Glomerular visceral epithelial cell (primary cell): ENCODE results near the gene KLHDC4.
"Not testable (repeated sequence)": the region's sequence is repeated elsewhere in the genome, so short reads cannot be mapped to it uniquely, and the experiment has no call there.

Experiments
- DNase-seq: peaks from one replicate; pipeline ENCODE4 v3.0.0-alpha.2; 2016; ENCODE audit errors: extremely low spot score

KLHDC4 gene

DNA sequence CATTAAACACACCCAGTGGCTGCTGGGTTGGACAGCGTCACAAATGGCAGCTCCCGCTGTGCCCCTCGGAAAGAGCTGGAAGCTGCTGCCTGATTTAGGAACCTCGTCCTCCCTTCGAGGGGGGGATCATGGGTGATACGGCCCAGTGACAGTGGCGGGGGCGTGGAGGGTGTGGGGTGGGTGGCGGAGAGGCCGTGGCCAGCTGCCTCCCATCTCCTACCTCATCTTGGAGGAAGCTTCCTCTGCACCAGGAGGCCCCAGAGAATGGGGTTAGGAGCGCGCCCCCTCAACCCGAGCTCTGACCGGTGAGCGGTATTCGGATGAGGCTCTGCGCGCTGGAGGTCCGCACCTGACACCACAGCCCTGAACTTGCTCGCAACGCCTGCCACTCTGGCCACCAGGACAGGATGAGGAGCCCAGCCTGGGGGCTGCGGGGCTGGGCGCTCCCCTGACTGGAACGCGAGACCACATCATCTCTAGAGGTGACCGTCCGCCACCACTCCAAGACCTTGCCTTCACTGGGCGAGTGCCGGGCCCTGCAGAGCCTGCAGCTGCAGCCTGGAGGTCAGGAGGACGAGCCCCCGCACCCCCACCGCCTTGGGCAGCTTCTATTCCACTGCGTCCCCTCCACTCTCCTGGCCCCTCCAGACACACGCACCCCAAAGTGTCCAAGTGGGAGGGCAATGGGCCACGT is 80.9 kb downstream of the KLHDC4 start:
- DNase-seq, result no peak

DNA sequence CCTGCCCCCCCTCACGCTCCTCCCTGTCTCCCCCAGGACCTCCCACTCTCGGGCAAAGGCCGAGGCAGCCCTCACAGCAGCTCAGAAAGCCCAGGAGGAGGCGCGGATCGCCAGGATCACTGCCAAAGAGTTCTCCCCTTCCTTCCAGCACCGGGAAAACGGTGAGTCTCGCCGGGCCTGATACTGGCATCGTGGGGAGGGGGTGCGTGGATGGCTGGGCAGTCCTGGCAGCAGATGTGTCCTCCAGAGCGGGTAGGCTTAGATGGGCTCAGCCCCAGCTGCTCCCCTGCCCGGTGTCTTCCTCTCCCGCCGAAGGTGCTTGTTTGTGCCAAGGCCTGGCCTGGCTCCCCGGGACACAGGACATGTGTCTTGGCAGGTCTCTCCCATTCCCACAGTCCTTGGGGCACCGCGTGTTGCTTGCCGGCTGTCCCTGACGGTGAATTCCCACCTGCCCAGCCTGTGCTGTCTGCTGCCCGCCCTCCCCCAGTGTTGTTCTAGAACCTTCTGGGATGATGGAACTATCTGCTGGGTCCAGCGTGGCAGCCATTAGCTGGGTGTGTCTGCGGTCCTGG is 81.6 kb downstream of the KLHDC4 start:
- no peak for DNase-seq

DNA sequence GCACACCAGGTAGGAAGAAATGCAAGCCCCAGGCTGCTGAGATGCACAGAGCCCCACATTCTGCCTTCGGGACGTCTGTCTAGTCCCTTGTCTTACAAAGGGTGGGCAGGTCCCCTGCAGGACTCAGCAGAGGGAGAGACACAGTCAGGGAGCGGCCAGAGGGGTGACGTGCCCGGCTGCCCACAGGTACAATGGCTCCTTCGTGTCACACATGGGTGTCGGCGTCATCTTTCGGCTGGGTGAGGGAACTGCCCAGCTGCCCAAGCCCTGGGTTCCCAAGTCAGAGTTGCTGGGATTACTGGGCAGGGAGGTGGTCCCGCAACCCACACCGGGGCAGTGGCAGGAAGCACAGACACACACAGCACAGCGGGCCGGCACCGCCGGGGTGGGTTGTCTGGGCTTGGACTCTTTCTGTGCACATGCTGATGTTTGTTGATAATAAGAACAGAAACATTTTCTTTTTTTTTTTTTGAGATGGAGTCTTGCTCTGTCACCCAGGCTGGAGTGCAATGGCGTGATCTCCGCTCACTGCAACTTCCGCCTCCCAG is 82.9 kb downstream of the KLHDC4 start:
- DNase-seq, result no peak

DNA sequence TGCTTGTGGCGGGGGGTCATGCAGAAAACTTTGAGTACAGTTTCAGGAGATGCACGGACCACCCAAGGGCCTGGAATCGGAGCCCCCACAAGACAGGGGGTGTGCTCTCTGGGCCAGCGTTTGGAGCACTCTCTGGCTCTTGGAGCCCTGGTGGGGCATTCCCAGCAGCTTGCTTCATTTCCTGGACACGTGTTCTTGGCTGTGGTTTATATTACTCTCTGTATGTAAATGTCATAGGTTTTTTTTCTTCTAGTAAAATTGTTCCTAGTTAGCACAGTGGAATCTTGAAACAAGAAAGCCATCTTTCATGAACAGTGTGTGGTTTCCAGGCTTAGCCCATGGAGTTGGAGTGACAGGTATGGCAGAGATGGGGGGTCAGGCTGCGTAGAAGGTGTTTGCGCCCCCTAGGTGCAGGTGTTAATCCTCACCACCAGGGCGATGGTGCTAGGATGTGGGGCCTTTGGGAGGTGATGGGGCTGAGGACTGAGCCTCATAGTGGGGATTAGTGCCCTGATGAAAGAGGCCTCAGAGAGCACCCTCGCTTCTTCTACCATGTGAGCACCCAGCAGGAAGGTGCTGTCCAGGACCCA is 83.7 kb downstream of the KLHDC4 start:
- peak; percentile 41 for DNase-seq

DNA sequence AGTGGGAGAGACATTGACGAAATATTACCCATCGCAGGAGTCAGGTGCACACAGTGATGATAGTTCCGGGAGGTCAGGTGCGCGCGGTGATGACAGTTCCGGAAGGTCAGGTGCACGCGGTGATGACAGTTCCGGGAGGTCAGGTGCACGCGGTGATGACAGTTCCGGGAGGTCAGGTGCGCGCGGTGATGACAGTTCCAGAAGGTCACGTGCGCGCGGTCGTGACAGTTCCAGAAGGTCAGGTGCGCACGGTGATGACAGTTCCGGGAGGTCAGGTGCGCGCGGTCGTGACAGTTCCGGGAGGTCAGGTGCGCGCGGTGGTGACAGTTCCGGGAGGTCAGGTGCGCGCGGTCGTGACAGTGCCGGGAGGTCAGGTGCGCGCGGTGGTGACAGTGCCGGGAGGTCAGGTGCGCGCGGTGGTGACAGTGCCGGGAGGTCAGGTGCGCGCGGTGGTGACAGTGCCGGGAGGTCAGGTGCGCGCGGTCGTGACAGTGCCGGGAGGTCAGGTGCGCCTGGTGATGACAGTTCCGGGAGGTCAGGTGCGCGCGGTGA is 84.7 kb downstream of the KLHDC4 start:
- DNase-seq, result not testable (repeated sequence)

DNA sequence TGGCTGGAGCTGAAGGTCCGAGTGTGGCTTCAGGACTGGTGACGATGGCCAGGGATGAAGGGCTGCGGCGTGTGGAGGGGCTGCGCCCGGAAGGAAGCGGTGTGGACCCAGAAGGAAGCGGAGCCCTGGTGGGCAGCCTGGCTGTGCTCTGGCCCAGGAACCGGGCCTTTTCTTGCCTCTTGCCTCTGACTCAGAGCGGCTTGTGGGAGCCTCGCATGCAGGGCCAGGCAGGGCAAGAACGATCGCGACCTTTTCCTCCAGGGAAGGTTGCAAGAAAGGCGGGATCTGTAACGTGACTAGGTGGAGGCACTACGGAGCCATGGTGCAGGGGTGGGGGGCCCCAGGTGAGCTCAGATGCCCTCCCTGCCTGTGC is 85.5 kb downstream of the KLHDC4 start:
- no peak for DNase-seq

DNA sequence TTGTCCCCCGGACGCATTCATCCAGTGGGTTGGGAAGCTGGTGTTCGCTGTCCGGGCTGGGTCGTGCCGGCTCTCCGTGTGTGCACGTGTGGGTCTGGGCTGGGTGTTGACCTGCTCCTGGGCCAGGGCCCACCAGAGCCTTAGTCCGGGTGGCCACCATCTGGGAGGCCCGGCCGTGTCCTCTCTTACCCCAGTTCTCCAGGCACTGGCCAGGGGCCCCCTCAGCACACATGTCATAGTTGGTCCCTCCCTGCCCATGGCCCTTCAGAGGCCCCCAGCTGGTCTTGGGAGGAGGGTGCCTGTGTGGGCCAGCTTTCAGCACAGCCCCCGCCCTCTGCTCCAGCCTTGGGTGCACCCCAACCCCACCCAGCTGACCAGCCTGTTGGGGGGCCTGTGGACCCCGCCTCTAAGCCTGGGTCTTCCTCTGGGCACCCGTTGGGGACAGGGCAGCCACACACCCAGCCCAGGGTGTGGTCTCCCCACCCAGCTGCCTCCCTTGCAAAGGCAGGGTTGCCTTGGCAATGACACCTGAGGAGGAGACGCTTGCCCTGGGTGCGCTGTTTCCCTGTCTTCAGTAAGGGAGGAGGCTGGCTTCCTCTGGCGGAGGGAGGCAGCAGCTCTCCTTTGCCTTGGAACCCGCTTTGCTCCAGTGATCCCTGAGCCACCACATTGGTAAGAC is 86.1 kb downstream of the KLHDC4 start:
- DNase-seq, result no peak

DNA sequence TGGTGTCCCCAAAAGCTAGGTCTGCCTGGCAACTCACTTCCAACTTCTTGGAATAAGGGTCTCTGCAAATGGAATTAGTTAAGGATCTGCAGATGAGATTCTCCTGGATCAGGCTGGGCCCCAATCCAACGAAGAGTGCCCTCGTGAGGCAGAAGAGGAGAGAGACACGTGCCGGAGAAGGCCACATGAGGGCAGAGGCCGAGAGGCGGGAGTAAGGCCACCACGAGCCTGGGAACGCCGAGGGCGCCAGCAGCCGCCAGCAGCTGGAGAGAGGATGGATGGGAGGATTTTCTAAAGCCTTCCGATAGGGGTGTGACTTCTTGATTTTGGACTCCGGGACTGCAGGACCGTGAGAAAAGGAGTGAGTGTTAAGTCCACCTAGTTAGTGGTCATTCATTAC is 87.2 kb downstream of the KLHDC4 start:
- DNase-seq, result peak; percentile 18

DNA sequence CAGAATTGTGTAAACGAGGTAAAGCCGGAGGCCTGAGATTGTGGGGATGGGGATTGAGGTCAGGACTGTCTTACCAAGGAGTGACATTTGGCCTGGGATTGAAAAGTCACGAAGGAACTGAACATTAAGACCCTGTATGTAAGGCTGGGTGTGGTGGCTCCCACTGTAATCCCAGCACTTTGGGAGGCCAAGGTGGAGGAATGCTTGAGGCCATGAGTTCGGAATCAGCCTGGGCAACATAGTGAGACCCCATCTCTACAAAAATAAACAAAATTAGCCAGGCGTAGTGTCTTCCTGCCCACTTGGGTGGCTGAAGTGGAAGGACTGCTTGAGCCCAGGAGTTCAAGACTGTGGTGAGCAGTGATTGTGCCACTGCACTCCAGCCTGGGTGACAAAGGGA is 88.0 kb downstream of the KLHDC4 start:
- DNase-seq, result no peak

DNA sequence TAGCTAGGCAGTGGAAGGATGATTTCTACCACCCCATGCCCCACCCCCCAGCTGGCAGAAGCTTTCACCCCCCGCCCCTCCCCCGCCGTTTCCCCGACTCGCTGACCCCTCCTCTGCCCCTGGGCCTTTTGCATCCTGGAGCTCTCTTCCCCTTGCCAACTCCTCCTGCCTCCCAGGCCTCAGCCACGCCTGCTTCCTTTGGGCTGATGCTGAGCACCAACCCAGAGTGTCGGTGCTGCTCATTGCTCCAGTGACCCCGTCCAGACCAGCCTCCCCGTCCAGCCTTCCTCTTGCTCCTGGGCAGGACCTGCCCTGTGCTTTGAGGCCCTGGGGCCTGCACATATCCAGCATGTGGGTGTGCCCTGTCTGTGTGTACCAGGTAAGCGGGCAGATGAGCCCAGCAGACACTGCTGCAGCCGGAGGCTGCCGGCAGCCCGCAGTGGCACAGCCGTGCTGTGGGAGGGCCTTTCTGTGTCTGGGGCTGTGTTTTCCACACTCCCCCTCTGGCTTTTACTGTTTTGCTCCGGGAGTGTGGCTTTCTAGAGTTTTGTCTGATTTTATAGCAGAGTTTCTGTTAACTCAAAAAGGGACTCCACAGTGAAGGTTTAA is 90.6 kb downstream of the KLHDC4 start:
- no peak for DNase-seq

DNA sequence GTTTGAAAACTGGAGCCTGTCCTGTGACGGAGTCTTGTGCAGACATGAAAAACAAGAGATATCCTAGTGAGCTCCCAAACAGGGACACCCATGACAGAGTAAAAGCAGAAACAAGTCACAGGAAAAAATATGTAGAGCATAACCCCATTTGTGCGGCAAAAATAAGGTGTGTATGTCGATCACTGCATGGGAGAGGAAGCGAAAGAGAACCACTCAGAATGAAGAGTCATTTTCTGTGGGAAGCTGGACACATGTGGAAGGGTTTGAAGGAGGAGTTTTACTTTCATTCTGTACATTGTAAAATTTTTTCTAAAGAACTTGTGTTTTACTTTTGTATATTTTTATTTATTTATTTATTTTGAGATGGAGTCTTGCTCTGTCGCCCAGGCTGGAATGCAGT is 91.4 kb downstream of the KLHDC4 start:
- DNase-seq, result no peak

DNA sequence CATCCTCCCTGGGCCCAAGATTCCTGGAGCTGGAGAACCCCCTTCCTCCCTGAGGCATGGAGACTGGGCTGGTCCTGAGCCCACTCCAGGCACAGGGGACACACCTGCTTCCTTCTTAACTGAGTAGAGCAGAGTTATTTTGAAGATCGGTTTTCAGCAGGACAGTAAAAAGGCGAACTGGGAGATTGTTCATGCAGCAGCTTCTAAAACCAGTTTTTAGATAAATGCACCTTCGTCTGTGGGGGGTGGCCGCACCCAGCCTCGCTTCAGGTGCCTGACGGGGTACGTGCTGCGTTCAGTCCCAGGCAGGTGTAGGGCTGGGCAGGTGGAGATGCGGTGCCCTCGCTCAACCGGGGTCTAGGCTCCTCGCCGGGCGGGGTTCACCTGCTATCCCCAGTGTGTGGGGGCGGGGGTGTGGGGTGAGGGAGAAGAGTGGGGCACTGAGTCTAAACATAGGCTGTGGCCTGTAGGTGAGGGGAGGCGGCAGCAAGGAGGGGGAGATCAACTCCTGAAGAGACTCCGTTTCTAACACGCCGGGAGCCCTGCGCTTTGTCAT is 94.0 kb downstream of the KLHDC4 start:
- no peak for DNase-seq

DNA sequence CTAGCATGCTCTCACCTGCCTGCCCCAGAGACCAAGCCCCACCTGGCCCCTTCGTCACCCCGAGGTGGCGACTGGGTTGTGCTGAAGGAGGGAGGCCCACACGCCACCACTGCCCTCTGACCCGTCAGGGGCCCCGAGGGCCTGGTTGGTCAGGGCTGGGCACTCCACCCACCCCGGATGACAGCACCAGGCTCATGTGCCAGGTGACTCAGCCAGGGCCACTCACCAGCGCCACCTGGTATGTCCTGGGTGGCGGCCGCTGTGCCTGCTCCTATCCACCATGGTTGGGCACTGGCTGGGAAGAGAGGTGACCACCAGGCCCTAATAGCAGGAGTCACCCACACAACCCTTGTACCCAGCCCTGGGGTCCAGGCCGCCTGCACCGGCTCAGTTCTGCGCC is 94.6 kb downstream of the KLHDC4 start:
- DNase-seq, result no peak

DNA sequence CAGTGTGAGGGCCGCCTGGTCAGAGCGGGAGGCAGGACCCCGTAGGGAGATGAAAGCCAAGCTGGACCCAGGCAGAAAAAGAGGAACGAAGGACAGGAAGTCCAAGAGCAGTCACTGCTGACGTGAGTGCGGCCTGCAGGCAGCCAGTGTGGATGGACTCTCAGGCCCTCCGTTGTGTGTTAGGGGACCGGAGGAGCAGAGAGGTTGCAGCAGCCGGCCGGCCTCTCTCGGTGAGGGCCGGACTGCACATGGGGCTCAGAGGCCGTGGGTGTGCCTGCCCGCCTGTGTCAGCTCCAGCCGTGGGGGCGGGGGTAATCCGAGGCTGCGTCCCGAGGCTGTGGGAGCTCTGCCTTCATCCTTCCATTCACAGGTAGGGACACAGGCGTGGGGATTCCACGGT is 96.1 kb downstream of the KLHDC4 start:
- no peak for DNase-seq

DNA sequence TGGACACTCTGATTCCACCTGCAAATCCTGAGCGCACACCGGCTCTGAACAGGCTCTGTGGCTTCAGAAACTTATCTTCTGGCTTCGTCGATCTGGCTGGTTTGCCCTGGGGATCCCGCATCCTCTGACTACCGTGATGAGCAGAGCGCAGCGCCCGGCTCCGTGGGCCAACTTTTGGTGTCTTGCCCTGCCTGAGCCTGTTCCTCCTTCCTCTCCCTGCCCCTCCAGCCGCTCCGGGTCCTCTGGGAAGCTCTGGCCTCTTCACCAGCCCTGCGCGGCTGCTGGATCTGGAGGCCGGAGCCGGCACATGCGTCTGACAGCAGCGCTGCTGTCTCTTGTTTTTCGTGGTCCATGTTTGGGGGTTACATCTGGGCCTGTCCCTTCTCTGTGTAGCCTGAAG is 97.8 kb downstream of the KLHDC4 start:
- no peak for DNase-seq

DNA sequence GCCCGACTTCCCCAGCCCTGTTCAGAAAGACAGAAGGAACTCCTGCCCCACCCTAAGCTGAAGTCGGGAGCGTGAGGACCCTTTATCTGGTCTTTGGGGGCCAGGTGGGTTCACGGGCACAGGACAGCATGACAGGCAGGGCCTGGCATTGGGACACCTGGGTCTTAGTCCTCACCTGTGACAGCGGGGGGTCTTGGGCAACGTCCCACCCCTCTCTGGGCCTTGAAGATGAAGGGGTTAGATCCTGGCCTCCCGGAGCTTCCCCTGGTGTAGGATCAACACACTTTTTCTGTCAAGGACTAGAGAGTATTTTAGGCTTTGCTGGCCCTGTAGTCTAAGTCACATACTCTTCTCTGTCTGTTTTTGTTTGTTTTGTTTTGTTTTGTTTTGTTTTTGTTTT is 98.3 kb downstream of the KLHDC4 start:
- no peak for DNase-seq

DNA sequence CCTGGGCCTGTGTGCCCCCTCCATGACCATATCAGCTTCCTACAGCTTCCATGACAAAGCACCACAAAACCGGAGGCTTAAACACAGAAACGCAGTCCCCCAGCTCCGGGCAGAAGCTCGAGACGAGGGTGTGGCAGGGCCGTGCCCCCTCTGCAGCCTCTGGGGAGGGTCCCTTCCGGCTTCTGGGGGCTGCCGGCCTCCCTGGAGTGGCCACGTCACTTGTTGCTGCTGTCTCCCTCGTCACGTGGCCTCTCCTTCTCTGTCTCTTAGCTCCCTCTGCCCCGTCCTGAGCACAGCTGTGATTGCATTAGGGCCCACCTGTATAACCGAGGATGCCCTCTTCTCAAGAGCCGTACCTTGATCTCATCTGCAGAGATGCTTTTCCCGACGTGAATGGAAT is 98.9 kb downstream of the KLHDC4 start:
- DNase-seq, result no peak

DNA sequence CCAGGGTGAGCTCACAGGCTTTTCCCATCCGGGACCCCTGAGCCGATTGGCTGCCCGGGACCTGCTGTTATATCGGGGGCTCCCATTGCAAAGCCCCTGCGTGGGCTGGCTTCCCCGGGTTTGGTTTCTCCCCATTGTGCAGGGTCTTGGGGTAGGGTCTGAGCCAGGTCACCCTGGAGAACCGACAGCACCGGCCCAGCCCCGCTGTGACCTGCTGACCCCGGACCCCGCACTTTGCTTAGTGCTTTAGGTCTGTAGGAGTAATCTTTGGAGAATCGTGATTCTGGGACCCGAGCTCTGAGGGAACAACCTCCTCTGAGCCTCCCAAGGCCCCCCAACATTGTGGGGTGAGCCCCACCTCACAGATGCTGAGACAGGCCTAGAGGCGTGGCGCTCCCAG is 100.6 kb downstream of the KLHDC4 start:
- no peak for DNase-seq

DNA sequence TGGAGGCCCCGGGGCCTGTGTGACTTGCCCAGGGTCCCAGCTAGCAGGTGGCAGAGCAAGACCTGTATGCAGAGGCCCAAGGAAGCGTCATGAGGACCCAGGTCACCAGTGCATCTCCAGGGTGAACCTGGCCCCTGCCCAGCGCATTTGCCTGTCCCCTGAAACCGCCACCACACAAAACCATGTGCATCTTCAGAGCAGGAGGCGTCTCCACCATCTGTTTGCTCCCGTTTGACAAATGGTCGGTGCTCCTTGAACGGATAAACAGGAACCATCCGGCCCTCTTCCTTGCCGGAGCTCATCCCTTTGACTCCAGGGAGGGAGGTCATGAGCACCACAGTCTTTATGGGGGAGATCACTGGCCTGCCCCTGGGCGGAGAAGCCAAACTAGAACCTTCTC is 101.0 kb downstream of the KLHDC4 start:
- DNase-seq, result no peak

DNA sequence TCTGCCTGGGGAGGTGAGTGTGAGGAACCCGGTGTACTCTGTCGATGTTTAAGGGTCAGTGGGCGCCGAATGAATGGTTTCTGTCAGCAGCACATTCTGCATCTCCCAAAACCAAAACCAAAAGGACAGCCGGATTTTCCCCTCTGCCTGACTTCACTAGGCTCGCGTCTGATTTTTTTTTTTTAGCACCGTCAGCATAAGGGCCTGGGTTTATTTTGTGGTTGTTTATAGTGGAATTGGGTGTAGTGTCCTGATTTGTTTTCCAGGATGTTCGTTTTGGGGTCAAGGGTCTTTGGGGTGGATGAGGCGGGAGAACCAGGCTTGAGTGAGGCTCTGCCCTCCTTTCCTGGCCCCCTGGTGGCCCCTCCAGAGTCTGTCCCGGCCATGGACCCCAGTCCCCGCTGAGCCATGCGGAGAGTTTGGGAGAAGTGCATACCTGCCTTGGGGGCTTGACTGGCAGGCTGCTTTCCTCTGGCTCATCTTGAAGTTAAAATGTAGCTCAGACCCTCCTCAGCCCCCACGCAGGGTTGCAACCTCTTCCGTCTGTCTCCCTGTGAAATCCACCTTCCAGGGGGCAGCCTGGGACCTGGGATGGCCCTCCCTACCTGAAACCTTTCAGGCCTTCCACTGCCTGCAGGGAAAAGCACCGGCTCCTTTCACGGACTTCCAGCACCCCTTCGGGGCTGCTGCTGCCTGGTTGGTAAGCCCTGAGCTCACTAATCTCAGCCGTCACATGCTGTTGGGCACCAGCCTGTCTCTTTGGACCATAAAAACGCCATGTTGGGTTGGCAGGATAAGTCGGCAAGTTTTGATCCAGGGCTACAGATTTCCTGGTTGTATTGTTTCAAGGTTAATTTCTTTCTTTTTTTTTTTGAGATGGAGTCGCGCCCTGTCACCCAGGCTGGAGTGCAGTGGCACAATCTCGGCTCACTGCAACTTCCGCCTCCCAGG is 103.3 kb downstream of the KLHDC4 start:
- DNase-seq, result no peak

DNA sequence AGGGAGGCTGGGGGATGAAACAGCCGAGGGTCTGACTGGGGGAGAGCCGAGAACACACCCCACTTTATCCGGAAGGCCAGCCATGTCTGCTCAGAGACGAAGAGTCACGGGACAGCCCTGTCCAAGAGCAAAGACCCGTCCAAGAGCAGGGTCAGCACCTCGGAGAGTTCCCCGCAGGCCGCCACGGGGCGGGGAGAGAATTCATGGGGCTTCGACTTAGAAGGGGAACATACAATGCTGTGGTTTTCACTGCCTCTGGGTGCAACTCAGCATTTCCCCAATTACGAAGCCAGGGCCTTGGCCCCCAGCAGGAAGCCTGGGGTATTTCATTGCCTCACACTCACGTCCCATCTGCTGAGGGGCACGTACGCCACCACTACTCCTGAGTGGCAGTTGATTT is 104.2 kb downstream of the KLHDC4 start:
- DNase-seq, result peak; percentile 27
